OCI-LY3 (cell line): Measurements from ENCODE around the gene MRAP.

Experiments
- H2AFZ ChIP-seq: fragments of 200-600, 300-600 bp; shearing (Covaris generic); 2 replicates; pipeline ENCODE4 v1.6.0; 2014; ENCODE audit warnings: antibody characterized with exemption, low read depth, low read length
- H3K27ac ChIP-seq: fragments of 200-600, 300-600 bp; sonication (generic); 2 replicates; pipeline ENCODE4 v1.5.1; 2014; ENCODE audit warnings: mild to moderate bottlenecking, low read length, moderate library complexity, mixed read lengths
- H3K27me3 ChIP-seq: fragments of 200-600, 300-600 bp; sonication (generic); 2 replicates; pipeline ENCODE4 v1.6.1; 2014; ENCODE audit warnings: low read depth, low read length, mixed read lengths
- H3K36me3 ChIP-seq: fragments of 200-600, 300-600 bp; sonication (generic); replicated peaks from 2 replicates; pipeline ENCODE3; 2014; ENCODE audit warnings: low read depth, low read length, mixed read lengths
- H3K4me1 ChIP-seq: fragments of 300-600, 200-600 bp; sonication (generic); 2 replicates; pipeline ENCODE4 v1.6.1; 2014; ENCODE audit warnings: low read length, mixed read lengths
- H3K4me2 ChIP-seq: fragments of 200-600, 300-600 bp; sonication (generic); 2 replicates; pipeline ENCODE4 v1.6.1; 2014; ENCODE audit warnings: low read length, mixed read lengths
- H3K4me3 ChIP-seq: fragments of 300-600, 200-600 bp; sonication (generic); 2 replicates; pipeline ENCODE4 v1.5.1; 2014; ENCODE audit warnings: antibody characterized with exemption, mild to moderate bottlenecking, low read length, moderate library complexity
- H3K79me2 ChIP-seq: fragments of 300-600, 200-600 bp; shearing (Covaris generic); 2 replicates; pipeline ENCODE4 v1.6.1; 2014; ENCODE audit warnings: mild to moderate bottlenecking, low read length, mixed read lengths
- H3K9ac ChIP-seq: fragments of 300-600, 200-600 bp; shearing (Covaris generic); 2 replicates; pipeline ENCODE4 v1.6.0; 2014; ENCODE audit warnings: mild to moderate bottlenecking, low read length, moderate library complexity
- H3K9me3 ChIP-seq: fragments of 200-600, 300-600 bp; shearing (Covaris generic); 2 replicates; pipeline ENCODE4 v1.6.1; 2014; ENCODE audit warnings: low read length, mixed read lengths; ENCODE audit not compliant: insufficient read depth
- H4K20me1 ChIP-seq: fragments of 200-600, 300-600 bp; sonication (generic); 2 replicates; pipeline ENCODE4 v1.6.1; 2016; ENCODE audit warnings: low read length, mixed read lengths; ENCODE audit not compliant: insufficient read depth
- EZH2phosphoT487 ChIP-seq: fragments of 200-600 bp; shearing (Covaris generic); IDR thresholded peaks from 2 replicates; pipeline ENCODE4 v1.6.1; 2018; ENCODE audit warnings: antibody characterized with exemption, mixed run types, low read depth
- TF ChIP-seq, protein P1 (sequence below): fragments of 200-600, 300-600 bp; sonication (generic); IDR thresholded peaks from 2 replicates; pipeline ENCODE4 v1.5.1; 2014; ENCODE audit warnings: antibody characterized with exemption, low read length, low read depth

The MRAP gene

DNA sequence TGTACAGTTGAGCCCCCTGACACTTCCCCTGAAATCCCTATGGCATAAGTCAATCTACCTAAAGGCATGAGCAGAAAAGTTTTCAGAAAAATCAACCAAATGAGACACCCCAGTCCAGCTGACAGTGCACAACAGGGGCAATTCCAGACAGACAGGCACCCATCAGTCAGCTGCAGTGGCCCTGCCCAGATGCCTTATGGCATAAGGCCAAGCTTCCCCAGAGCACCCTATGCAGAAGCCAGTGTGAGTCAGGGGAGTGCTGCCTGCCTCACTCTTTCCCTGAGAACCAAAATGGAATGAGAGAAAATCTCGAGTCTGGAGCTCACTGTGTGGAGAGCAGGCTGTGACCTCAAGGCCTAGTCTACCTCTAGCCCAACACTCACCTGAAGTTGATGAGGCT lies 38.1 kb downstream of the MRAP start:
- Histone ChIP-seq H3K27ac (no peak overlapping the region), H3K79me2 (no peaks in the 10 kb centered on the region), H3K27me3 (no peaks in the 10 kb centered on the region), H3K4me2 (no peak overlapping the region), H4K20me1 (no peaks in the 10 kb centered on the region), H3K4me1 (no peaks in the 10 kb centered on the region), H3K9ac (no peak overlapping the region), H3K36me3 (peaks cover 31% of the 10 kb centered on the region), H2AFZ (no peak overlapping the region), H3K4me3 (no peak overlapping the region), H3K9me3 (no peaks in the 10 kb centered on the region)
- TF ChIP-seq, protein P1, sequence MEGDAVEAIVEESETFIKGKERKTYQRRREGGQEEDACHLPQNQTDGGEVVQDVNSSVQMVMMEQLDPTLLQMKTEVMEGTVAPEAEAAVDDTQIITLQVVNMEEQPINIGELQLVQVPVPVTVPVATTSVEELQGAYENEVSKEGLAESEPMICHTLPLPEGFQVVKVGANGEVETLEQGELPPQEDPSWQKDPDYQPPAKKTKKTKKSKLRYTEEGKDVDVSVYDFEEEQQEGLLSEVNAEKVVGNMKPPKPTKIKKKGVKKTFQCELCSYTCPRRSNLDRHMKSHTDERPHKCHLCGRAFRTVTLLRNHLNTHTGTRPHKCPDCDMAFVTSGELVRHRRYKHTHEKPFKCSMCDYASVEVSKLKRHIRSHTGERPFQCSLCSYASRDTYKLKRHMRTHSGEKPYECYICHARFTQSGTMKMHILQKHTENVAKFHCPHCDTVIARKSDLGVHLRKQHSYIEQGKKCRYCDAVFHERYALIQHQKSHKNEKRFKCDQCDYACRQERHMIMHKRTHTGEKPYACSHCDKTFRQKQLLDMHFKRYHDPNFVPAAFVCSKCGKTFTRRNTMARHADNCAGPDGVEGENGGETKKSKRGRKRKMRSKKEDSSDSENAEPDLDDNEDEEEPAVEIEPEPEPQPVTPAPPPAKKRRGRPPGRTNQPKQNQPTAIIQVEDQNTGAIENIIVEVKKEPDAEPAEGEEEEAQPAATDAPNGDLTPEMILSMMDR: no peak
- no peak for TF ChIP-seq EZH2phosphoT487

DNA sequence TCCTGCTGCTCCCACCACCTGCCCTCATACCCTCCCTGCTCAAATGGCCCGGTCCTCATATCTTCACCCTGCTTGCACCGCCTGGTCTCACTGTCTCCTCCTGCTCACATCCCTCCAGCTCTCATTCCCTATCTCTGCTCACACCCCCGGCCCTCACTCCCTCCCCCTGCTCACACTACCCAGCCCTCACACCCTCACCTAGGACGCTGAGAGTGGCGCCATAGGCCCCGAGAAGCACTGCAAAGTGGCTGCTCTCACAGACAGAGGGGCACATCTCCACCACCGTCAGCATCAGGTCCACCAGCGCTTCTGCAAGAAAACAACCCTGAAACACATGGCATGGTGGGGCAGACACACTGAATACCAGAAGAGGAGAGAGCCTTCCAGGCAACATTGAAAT lies 38.6 kb downstream of the MRAP start:
- Histone ChIP-seq H2AFZ (no peak overlapping the region), H3K27ac (no peak overlapping the region), H4K20me1 (no peaks in the 10 kb centered on the region), H3K79me2 (no peaks in the 10 kb centered on the region), H3K4me3 (no peak overlapping the region), H3K4me2 (no peak overlapping the region), H3K4me1 (no peaks in the 10 kb centered on the region), H3K9me3 (no peaks in the 10 kb centered on the region), H3K27me3 (no peaks in the 10 kb centered on the region), H3K9ac (no peak overlapping the region), H3K36me3 (peaks cover 30% of the 10 kb centered on the region)
- no peak for TF ChIP-seq EZH2phosphoT487
- TF ChIP-seq, protein P1: no peak

DNA sequence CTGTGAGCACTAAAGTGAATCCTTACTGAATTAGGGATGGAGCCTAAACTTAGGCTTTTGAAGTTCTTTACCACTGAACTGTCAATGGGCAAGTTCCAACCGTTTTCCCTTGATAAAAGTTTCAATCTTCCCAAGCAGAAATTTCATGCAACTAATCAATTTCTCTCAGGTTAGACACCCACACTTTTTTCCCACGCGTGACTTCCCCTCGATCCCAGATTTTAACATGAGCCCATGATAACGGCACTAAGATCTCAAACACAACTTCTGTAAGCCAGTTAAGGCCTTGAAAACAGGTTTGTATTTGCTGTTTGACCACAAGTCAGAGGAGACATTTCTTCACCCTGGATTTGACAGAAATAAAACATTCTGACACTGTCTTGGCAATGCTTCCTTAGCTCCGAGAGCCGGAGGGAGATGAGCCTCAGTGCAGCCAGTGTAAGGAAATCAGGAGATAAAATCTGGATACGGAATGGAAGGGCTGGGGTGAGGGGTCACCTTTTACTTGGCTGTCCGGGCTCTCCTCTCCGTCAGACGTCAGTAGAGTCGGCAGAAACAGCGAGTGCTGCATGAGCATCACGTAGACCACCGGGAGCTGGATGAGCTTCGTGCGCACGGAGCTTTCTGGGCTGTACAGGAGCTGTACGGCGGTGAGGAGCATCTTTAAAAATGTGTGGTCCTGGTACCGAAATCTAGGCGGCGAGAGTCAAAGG lies 39.7 kb downstream of the MRAP start:
- H3K27ac ChIP-seq: no peak overlapping the region
- H3K4me3 ChIP-seq: no peak overlapping the region
- TF ChIP-seq, protein P1: no peak
- TF ChIP-seq EZH2phosphoT487: no peak
- no peak overlapping the region for H3K4me2 ChIP-seq
- H4K20me1 ChIP-seq: no peaks in the 10 kb centered on the region
- H3K9ac ChIP-seq: no peak overlapping the region
- peaks cover 27% of the 10 kb centered on the region for H3K36me3 ChIP-seq
- no peaks in the 10 kb centered on the region for H3K4me1 ChIP-seq
- H3K27me3 ChIP-seq: no peaks in the 10 kb centered on the region
- H3K79me2 ChIP-seq: peaks cover 3% of the 10 kb centered on the region; the same call in 1 of the 2 replicates
- no peaks in the 10 kb centered on the region for H3K9me3 ChIP-seq
- H2AFZ ChIP-seq: no peak overlapping the region

DNA sequence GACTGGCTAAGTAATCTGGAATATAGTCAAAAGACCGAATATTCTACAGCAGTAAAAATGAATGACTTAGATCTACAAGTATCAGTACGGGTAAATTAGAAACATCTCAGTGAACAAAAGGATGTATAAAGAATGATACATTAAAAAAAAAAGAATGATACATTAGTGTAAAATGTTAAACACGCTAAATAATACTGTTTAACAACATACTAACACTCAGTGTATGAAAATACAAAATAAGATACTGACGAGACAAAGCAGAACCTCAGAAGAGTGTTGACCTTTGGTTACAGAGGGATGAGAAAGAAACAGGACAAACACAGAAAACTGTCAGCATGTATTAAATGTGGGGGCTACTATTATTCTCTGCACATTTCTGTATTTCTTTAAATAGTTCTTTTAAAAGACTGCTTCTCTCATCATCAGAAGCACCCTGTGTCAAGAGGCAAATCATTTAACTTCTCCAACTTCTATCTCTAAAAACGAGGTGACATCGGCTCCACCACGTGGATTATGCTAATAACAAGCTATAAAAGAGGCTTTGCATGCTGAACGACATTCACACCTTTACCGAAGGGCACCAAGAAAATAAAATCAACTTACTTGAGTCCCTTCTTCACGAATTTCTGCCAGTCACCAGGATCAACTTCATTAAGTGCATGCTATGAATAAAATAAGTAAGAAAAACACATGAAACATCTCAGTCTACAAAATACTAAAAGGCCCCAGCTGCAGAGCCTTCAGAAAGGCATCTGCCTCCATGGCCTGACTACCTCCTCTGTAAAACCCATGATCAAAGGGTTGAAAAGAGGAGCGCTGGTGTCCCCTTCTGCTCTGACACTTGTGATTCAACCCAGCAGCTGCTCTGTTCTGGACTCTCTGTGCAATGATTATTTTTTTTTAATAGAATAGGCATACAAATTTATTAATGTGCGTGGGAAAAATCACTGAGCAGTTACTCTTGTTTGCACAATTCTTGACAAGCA lies 42.5 kb downstream of the MRAP start:
- Histone ChIP-seq H3K27me3 (no peaks in the 10 kb centered on the region), H3K9ac (no peak overlapping the region), H3K4me1 (no peaks in the 10 kb centered on the region), H3K79me2 (peaks cover 3% of the 10 kb centered on the region; the same call in 1 of the 2 replicates), H3K27ac (no peak overlapping the region), H4K20me1 (no peaks in the 10 kb centered on the region), H3K4me3 (no peak overlapping the region), H3K9me3 (no peaks in the 10 kb centered on the region), H2AFZ (no peak overlapping the region), H3K36me3 (peaks cover 44% of the 10 kb centered on the region), H3K4me2 (no peak overlapping the region)
- TF ChIP-seq, protein P1: no peak
- TF ChIP-seq EZH2phosphoT487: no peak
